ENCODE data around the gene TMEM219.

Gene TMEM219

DNA sequence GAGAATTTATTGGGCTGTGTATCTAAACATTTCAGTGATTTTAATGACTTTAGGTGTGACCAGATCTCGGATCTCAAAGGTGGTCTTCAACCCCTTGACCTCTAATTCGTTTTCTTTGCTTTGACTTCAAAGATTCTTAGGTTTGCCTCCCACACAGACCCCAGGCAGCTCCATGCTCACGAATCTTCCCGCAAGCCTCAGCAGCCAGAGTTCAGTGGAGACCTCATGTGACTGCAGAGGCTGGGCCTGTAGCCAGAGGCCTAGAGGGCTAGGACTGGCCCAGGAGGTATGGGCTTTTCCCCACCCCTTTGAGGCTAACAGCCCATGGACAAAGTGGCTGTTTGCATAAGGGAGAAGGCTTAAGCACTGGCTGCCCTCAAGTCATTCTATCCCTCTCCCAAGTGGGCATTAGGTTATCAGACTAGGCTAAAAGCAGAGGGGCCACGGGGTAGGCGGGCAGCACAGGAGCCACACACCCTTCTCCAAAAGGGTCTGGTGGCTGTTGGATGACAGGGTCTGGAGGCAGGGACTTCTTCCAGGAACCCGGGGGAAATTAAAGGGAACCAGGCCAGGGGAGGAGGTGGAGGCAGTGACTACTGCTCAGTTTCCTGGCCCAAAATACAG is 30.6 kb downstream of the TMEM219 start:
- TF ChIP-seq GATA2 (IDR thresholded peaks at IDR 0.05; ENCODE audit: low read depth, low read length), result no peak
- TF ChIP-seq GATA3 (IDR thresholded peaks at IDR 0.05; ENCODE audit: low read depth, low read length), result no peak

DNA sequence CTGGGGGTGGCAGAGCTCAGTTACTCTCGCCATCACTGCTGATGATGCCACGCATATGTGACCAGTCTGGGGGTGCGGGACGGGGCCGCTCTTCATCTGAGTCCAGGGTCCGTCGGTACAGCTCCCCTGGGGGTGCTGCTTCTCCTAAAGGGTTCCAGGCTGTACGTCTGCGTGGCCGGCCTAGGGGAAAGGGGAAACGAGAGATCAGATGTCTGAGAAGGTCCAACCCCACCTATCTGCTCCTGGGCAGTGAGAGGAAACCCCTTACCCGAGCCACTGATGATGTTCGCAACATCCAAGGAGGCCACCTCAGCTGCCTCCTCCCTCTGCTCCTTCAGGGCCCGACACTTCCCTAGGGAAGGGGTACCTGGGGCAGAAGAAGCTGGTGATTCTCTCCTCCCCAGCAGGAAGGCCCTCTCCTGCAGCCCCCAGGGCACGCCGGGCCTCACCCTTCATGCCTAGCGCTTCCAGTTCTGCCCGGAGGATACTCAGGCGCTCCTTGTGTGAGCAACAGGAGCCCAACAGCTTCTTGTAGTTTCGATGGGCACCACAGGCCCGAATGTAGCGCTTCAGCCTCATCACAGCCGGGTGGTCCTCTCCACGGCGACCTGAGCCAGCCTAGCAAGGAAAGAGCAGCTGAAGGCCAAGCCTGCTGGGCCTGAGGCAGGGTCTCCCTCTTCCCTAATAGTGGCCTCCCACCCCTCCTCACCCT is 31.5 kb downstream of the TMEM219 start:
- TF ChIP-seq GATA2 (IDR thresholded peaks at IDR 0.05; ENCODE audit: low read depth, low read length) (no peak), GATA3 (IDR thresholded peaks at IDR 0.05; ENCODE audit: low read depth, low read length) (no peak)

GRCh38 chr16:29993903-29994599 is 32.2 kb downstream of the TMEM219 start:
- TF ChIP-seq GATA2 (IDR thresholded peaks at IDR 0.05; ENCODE audit: low read depth, low read length), result no peak
- TF ChIP-seq GATA3 (IDR thresholded peaks at IDR 0.05; ENCODE audit: low read depth, low read length), result no peak

DNA sequence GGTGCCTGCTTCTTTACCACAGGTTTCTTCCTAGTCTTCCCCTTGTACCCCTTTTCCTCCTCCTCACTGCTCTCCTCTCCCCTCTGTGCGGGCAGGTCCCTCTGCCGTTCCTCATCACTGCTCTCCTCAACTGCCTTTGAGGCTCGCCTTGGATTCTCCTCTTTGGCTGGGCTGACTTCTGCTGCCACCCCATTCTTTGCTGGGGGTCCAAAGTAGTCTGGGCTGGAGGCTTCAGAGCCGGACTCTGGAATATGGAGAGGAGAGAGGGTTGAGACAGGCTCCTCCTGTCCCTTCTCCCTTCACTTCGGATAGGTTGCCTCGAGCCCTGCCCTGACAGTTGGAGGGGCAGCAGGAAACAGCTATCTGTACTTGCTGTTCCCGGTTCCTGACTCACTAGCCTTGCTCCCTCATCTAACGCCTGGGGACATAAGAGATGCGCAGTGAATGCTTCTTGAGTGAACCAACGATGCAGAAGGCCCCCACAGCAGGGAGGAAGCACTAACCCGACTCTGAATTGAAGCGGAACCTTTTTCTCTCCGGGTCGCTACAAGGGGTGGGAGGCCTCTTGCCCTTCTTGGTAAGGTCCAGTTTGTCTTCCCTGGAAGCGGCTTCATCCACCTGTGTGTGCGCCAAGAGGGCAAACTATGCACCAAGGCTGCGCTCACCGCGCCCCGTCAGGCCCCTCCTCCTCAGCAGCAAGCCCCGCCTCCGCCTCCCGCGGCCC is 32.9 kb downstream of the TMEM219 start:
- TF ChIP-seq GATA3 (IDR thresholded peaks at IDR 0.05; ENCODE audit: low read depth, low read length) (no peak), GATA2 (IDR thresholded peaks at IDR 0.05; ENCODE audit: low read depth, low read length) (no peak)

GRCh38 chr16:29995324-29995910 is 33.5 kb downstream of the TMEM219 start, which contains the start of gene HIRIP3:
HIRIP3 (minus strand) TSS chr16:29995617; CDS start chr16:29995605, 12 bp downstream.
- TF ChIP-seq GATA2 (IDR thresholded peaks at IDR 0.05; ENCODE audit: low read depth, low read length) (no peak), GATA3 (IDR thresholded peaks at IDR 0.05; ENCODE audit: low read depth, low read length) (no peak)

GRCh38 chr16:29995911-29996765 is 34.3 kb downstream of the TMEM219 start, which contains the start of gene INO80E:
INO80E (plus strand) TSS chr16:29996241; CDS start chr16:29996311, 70 bp downstream.
- TF ChIP-seq GATA2 (IDR thresholded peaks at IDR 0.05; ENCODE audit: low read depth, low read length) (no peak), GATA3 (IDR thresholded peaks at IDR 0.05; ENCODE audit: low read depth, low read length) (no peak)

DNA sequence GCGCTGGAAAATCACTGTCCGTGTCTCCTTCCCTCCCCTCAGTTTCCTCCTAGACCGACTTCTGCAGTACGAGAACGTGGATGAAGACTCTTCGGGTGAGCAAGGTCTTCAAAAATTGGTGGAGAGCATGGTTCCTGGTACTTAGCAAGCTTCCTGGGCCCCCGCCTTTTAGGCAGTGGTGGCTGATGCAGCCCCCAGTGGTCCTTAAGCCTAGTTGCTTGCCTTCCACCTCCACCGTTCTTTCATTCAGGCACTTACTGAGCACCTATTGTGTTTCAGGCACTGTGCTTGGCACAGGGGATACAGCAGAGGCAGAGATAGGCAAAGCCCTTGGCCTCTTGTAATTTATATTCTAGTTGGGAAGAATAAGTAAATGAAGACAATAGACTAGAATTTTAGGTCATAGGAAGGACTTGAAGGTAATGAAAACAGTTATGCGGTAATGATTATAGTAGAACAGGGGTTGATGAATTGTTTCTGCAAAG is 34.9 kb downstream of the TMEM219 start:
- TF ChIP-seq GATA3 (IDR thresholded peaks at IDR 0.05; ENCODE audit: low read depth, low read length), result no peak
- no peak for TF ChIP-seq GATA2 (IDR thresholded peaks at IDR 0.05; ENCODE audit: low read depth, low read length)

GRCh38 chr16:29999605-30000004 is 37.7 kb downstream of the TMEM219 start:
- TF ChIP-seq GATA2 (IDR thresholded peaks at IDR 0.05; ENCODE audit: low read depth, low read length) (no peak), GATA3 (IDR thresholded peaks at IDR 0.05; ENCODE audit: low read depth, low read length) (no peak)

DNA sequence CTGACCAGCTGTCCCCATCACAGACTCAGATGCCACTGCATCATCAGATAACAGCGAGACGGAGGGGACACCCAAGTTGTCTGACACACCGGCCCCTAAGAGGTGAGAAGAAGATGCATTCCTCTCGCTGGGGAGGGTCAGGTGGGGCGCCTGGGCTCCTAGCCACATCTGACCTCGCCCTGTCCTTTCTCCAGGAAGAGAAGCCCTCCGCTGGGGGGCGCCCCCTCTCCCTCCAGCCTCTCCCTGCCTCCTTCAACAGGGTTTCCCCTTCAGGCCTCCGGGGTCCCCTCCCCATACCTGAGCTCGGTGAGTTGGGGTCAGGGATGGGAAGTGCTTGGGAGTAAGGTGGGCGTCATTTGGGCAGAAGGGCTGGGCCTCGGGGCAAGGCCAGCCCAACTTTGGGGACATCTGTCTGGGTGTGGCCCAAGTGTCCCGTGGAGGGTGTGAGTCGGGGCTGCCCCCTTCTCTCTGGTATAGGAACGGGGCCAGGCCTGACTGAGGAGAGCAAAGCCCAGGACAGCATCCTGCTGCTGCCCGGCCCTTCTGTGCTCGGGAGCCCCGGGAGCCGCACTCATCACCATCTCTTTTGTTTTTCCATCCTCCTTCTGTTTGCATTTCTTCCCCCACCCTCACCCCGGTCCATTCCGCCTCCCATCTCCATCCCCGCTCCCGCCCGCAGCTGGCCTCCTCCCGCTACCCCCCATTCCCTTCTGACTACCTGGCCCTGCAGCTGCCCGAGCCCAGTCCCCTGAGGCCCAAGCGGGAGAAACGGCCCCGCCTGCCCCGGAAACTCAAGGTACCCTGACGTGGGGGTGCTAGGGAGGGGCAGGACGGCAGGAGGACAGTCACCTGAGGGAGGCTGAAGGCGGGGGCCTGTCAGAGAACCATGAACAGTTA is 39.1 kb downstream of the TMEM219 start:
- TF ChIP-seq GATA2 (IDR thresholded peaks at IDR 0.05; ENCODE audit: low read depth, low read length), result no peak
- TF ChIP-seq GATA3 (IDR thresholded peaks at IDR 0.05; ENCODE audit: low read depth, low read length), result no peak

GRCh38 chr16:30002614-30003346 is 40.9 kb downstream of the TMEM219 start:
- no peak for TF ChIP-seq GATA2 (IDR thresholded peaks at IDR 0.05; ENCODE audit: low read depth, low read length)
- no peak for TF ChIP-seq GATA3 (IDR thresholded peaks at IDR 0.05; ENCODE audit: low read depth, low read length)

All from SH-SY5Y (cell line).